ENCODE data around the gene LRRC19. TPM values are rescaled to one million over a fixed set of nuclear protein-coding genes. Genes with fewer than 3 reads are reported as not detected.

Gene LRRC19, protein sequence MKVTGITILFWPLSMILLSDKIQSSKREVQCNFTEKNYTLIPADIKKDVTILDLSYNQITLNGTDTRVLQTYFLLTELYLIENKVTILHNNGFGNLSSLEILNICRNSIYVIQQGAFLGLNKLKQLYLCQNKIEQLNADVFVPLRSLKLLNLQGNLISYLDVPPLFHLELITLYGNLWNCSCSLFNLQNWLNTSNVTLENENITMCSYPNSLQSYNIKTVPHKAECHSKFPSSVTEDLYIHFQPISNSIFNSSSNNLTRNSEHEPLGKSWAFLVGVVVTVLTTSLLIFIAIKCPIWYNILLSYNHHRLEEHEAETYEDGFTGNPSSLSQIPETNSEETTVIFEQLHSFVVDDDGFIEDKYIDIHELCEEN
- not detected in 2 replicates for total RNA-seq

DNA sequence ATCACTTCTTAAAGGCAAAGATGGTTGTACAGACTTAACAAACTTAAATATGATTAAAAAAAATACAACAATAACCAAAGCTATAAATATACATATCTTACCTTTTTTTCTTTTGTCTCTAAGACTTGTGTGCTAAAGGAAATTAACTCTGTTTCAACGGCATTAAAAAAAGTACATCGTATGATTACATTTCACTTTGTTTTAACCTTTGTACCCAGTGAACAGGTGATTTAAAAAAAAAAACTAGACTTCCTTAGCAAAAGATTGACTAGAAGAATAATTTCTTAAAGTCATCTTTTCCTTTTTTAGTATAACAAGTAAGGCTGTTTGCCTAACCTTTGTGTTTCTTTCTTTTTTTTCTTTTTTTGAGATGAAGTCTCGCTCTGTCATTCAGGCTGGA, at the start of gene LRRC19:
Gene LRRC19, minus strand, starts transcription at position 182 of the 400 bp plus-strand sequence. CDS start 5,978 bp downstream, outside the sequence.
- no peak for DNase-seq (ENCODE audit: extremely low read depth, low read depth, low spot score)

DNA sequence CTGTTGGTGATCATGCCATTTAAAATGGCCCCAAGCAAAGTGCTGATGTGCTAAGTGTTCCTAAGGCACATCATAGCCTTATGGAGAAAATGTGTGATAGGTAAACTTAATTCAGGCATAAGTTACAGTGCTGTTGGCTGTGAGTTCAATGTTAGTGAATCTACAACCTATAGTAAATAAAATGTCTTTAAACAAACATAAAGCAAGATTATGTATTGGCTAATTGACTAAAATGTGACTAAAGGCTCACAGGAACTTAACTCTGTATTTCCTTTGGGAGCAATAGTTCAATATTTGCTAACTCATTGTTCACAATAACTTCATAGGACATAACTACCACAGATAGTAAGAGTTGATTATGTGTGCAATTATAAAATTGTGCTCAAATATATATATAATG, 49.4 kb upstream of the LRRC19 start:
- no peak for DNase-seq (ENCODE audit: extremely low read depth, low read depth, low spot score)

DNA sequence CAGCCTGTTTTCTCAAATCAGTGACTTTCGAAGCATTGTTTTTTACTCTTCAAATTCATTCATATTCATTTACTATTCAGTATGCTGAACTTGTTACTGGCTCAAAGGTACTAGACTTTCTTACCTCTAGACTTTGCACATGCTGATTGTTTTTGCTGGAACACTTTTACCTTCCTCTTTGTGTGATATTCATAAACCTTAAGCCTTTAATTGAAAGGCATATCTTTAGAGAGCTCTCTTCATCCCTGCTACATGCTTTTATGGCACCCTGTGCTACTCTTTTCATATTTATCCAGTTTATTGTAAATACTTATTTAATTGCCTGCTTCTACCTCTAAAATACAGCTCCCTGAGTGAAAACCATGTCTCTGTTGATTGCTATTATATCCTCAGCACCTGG, 48.7 kb upstream of the LRRC19 start:
- DNase-seq (ENCODE audit: extremely low read depth, low read depth, low spot score): no peak

DNA sequence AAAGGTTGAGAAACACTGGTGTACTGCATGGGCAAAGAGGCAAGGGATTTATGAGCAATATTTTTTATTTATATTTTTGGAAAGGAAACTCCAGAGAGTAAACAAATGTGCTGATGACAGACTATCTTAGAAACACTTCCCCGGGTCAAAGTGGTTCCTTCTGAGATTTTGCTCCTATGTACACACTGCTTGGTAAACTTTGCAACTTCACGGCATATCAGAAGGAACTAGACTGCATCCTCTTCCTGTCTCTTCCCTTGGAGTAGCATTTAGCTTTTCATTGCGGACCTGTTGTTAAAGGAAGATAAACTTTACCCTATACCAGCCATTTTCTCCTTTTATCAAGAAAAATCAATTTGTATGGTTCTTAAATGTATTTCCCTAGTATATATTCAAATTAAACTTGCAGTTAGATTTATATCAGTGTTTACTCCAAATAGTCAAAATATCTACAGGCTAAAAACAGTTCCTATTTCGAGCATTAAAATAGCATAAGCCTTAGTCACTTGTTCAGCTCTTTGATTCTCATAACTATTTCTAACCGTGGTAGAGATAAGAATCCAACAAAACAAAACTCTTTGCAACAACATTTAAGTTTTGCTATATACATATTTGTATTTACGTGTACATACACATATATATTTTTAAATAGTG, 48.0 kb upstream of the LRRC19 start:
- DNase-seq (ENCODE audit: extremely low read depth, low read depth, low spot score): peak; percentile 98

DNA sequence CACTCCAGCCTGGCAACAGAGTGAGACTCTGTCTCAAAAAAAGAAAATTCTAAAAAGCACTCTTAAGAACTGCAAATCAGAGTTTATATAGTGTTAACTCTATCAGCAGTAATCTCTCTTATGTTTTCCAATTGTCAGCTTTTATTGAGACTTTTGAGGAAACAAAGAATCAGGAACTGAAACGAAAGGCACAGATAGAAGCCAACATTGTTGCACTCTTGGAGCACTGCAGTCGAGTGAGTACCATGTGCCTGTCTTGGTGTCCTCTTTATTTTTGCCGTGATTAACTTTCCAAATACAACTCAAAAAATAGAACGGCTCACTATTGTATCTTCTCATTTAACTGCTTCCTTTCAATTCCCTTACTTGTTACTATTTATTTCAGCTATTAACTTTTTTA, 41.7 kb upstream of the LRRC19 start:
- no peak for DNase-seq (ENCODE audit: extremely low read depth, low read depth, low spot score)

DNA sequence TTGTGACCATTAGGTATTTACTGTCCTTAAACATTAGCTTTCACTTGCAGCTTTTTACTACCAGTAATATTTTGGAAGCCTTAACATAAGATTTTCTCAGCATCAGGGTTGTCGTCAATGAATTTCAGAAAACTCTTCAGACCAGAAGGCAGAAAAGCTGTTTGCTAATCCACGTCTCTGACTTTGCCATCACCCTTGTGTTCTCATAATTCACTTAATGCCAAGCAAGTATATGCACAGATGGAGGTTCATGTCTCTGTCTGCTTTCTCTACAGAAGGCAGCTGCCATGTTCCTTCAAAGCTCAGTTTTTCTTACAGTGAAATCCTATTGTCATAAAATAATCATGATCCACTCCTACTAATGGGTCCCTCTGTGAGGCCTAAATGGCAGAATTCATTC, 37.7 kb upstream of the LRRC19 start:
- DNase-seq (ENCODE audit: extremely low read depth, low read depth, low spot score): no peak

DNA sequence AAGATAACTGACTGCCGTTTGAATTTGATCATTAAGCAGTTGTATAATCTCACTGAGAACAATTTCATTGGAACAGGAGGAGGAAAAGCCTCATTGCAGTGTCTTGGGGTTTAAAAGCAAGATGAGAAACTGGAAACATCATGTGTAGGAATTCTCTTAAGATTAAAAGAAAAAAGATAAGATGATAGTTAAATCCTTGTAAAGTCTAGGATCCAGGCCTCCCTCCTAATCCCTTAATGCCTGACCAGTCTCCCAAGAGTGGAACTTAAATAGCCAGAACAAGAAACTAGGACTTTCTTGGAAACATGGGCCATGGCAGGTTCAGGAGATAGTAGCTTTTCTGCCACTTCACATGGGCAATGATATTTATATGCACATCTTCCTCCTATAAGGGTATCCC, 37.0 kb upstream of the LRRC19 start:
- no peak for DNase-seq (ENCODE audit: extremely low read depth, low read depth, low spot score)

DNA sequence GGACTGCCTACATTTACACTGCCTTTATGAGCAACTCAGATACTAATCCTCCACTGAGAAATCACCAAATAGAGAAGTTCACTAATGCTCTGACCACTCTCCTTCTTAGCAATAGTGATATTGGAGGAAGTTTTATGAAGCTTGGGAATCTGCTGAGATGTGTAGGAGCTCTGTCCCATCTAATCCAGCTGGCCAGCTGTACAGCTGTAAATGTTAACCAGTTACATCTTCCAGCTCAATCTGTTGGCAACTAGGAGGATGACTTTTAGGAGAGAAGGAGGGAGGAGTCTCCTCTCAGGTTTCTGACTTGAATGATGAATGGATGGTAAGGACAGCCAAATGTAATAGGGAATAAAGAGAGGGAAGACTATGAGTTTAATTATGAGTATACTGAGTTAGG, 36.3 kb upstream of the LRRC19 start:
- no peak for DNase-seq (ENCODE audit: extremely low read depth, low read depth, low spot score)

DNA sequence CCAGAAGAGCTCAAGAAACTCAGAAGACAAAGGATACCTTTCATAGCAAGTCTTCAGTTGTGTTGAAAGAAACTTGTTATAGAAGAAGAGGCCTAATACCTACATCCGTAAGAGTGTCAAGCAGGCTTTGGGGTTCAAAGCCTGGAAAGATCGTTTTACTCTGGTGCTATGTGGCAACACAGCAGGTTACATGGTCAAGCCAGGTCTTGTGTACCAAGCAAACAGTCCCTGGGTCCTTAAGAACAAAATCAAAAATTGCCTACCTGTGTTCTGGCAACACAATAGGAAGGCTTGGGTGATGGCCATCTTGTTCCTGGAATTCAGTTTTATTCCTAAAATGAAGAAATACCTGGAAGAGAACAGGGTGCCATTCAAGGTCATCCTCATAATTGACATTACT, 32.0 kb upstream of the LRRC19 start:
- DNase-seq (ENCODE audit: extremely low read depth, low read depth, low spot score): no peak

DNA sequence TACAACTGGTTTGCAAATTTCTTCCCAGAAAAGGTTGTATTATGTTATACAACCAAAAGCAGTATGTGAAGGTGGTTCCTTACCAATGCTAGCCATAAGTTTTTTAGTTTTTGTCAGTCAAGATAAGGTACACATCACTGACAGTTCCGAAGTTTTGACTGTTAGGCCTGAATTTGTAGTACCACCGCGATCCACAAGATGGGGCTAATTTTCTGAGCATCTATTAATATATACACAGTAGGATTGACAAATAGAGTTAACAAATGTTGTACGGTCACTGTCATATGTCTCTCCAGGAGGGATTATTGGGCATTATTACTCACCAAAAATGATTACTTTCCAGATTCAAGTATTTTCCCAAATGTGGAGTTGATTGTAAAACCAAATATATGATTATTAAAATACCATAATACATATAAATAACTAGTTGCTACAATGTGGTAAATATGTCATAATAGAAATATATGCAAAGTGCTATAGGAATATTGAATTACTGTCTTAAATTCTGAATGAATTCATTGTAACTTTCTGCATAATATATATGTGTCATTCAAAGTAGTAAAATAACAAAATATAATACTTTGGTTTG, 28.4 kb upstream of the LRRC19 start:
- DNase-seq (ENCODE audit: extremely low read depth, low read depth, low spot score): peak; percentile 41

DNA sequence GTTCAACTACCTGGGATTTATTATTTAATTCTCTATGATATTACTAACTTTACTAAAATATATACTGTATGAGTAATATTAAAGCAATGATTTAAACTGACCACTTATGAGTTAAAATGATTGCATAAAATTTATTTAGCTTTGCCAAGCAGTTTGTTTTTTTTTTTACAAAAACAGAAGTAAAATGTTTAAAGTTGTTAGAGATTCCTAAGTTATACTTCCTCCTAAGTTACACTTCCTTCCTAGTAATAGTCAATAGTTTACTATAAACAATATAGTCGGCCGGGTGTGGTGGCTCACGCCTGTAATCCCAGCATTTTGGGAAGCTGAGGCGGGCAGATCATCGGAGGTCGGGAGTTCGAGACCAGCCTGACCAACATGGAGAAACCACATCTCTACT, 23.7 kb upstream of the LRRC19 start:
- DNase-seq (ENCODE audit: extremely low read depth, low read depth, low spot score): no peak

DNA sequence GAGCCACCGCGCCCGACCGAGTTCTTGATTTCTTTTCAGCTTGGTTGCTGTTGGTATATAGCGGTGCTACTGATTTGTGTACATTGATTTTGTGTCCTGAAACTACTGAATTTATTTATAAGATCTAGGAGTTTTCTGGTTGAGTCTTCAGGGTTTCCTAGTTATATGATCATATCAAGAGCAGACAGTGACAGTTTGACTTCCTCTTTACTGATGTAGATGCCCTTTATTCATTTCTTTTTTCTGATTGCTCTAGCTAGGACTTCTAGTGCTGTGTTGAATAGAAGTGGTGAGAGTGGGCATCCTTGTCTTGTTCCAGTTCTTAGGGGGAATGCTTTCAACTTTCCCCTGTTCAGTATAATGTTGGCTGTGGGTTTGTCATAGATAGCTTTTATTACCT, 17.4 kb upstream of the LRRC19 start:
- no peak for DNase-seq (ENCODE audit: extremely low read depth, low read depth, low spot score)

DNA sequence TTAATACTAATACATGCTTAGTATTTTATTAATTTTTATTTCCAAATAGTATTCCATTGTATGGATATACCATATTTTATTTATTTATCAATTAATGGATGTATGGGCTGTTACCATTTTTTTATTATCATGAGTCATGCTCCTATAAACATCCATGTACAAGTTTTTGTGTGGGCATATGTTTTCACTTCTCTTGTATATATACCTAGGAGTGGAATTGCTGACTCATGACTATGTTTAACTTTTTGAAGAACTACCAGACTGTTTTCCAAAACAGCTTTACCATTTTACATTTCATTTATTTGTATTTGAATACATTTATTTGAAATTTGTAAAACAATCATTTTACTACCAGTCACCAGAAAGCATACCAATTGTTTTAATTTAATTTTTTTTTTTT, 14.1 kb upstream of the LRRC19 start:
- no peak for DNase-seq (ENCODE audit: extremely low read depth, low read depth, low spot score)

DNA sequence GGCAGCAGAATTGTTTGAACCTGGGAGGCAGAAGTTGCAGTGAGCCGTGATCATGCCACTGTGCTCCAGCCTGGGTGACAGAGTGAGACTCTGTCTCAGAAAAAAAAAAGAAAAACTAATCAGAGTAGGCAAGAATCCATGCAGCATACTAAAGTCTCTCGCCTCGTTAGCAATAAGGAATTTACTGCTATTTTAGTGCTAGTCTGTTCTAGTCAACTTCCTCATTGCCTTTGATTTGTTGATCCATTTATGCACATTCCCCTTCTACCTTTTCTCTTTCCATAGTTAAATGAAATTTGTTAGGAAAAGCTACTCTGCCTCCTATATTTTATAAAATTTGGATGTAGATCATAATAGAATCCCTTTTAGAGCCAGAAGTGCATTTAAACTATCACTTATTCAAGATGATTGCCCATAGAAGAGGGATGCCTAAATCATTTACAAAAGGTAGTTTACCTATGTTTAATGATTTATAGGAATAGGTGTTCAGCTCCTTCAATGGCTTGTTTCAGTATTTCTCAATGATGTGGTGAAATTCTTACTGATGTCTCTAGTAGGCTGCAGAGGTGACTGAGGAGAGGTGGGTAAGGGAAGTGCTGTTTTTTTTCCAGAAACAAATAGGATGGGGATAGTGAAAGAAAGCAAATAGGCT, 1.9 kb downstream of the LRRC19 start:
- no peak for DNase-seq (ENCODE audit: extremely low read depth, low read depth, low spot score)

DNA sequence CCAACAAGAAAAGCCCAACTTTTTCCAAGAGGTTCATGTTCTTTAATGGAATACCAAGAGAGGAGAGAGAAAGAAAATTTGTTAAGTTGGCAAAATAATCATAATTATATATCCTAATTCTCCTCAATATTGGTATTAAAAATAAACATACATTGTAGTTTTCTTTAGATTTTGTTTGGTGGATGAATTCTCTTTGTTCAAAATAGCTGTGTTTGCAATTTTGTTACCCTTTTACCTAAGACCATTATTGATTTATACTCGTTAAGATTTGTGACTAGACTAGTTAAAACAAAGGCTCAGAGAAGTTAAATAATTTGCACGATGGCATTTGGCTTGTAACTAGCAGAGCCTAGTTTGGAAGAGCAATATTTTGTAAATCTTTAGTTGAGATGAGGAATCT, 9.7 kb downstream of the LRRC19 start:
- no peak for DNase-seq (ENCODE audit: extremely low read depth, low read depth, low spot score)

DNA sequence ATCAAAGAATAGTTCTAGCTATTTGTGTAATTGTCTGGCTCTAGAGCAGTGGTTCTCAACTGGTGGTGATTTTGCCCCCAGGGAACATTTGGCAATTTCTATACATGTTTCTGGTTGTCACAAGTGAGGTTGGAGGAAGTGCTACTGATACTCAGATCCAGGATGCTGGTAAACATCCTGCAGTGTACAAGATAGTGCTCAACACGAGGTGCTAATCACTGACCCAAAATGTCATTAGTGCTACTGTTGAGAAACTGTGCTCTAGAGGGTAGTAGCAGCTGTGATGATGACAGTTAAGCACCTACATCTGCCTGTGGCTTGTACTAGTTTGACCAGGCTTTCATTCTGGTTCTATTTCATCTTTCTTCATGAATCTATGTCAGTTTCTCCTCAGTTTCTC, 22.1 kb downstream of the LRRC19 start:
- no peak for DNase-seq (ENCODE audit: extremely low read depth, low read depth, low spot score)

DNA sequence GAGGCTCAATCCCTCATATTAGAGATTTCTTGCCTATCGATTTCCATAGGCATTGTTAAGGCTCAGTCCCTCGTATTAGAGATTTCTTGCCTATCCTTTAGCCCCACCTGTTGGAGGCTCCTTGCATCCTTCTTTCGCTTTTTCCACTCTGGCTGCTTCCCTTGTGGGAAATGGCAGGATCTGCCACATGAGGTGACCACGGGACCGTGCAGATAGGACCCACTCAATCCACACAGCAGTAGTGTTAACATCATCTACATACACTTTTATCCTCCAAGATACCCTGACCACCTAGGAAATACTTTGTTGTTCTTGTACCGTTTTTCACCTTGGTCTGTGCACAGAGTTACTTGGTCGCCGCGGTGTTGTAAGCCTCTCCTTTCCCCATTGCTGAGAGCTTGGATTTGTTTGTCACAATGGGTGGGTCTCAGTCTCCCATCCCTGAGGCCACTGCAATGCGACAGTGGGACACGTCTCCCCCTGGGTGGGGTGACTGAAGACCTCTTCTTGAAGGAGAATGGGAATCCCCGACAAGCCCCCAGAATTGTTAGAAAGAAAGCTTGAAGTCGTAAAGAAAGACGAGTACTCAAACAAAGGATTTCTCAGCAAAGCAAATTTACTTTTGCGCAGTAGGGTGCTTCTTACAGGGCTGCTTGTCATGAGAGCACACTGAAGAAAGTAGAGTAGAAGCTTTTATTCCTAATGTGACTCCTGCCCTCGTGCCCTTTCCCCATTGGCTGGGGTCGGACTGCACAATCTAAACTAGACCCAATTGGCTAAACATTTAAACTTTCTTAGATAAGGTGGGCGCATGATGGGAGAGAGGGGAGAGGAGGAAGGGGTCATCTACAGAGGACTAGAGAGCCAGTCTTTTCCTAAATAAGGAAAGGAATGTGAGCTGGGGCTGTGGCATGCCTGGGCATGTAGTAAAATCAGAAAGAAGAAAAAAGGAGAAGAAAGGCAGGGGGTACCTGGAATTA, 29.5 kb downstream of the LRRC19 start:
- peak; percentile 25 for DNase-seq (ENCODE audit: extremely low read depth, low read depth, low spot score)

DNA sequence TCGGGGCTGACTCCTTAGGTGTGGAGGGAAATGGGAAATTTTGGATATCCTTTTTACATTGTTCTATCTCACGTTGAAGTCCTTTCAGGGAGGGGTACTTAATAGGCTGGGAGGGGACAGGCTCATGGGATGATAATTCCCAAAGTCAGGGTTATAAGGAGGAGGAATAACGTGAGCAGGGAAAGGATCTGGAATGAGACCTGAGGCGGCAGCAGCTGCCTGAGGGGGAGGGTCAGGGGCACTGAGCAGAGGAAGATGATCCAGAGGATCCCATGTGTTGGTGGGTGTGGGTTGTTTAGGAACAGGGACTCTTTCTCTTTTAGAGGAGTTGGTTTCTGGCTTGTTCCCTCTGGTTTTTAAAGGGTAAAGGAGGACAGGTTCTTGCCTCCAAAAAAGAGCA, 30.5 kb downstream of the LRRC19 start:
- DNase-seq (ENCODE audit: extremely low read depth, low read depth, low spot score): no peak

DNA sequence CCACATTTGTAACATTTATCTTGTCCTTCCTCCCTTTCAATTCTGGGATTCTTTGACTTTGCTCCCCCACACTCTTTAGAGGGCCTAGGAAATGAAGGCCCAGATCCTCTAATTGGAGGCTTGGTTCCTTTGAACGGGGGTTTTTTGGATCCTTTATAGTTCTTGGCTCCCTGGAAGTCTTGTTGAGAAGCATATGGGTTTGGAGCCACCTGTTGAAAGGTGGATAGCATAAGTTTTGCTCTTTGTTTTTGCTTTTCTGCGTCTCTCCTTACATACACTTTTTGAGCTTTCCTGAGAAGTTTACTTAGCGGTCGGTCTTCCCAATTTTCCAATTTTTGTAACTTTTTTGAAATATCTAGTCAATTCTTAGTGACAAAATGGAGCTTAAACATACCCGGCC, 31.5 kb downstream of the LRRC19 start:
- DNase-seq (ENCODE audit: extremely low read depth, low read depth, low spot score): no peak

DNA sequence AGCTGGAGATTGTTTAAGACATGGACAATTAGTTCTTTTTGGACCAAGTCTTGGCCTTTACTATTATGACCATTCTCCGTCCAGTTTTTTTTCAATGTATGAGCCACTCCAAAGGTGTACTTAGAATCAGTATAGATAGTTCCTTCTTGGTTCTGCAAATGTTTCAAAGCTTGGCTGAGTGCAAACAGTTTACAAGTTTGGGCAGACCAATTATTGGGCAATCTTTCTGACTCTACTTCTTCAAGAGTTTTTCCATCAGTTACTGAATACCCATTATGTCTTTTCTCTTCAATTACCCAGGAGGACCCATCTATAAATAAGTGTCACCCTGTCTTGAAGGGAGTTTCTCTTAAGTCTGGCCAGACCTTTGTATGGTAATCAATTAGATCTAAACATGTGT, 33.8 kb downstream of the LRRC19 start:
- DNase-seq (ENCODE audit: extremely low read depth, low read depth, low spot score): no peak

DNA sequence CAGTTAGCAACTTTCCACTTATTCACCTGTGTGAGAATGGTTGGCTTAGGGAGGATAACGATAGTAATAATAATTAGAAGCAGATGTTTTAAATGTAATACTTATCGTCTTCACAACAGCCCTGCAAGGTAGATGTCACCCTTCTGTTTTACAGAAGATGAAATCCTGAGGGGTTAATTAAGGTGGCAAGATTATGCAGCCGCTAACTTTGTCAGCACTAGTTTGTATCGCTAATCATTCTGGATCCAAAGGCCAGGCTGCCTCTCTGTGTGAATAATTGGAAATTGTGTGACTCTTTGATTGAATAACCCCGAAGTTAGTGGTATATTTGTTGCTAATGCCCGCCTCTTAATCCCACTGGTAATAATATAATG, 48.6 kb downstream of the LRRC19 start:
- DNase-seq (ENCODE audit: extremely low read depth, low read depth, low spot score): no peak

Measured in glomerular endothelial cell (primary cell).